Peyer's patch (tissue), 4 donors: ENCODE measurements around the gene ROBO1. TPM values are rescaled to one million over a fixed set of nuclear protein-coding genes. Genes with fewer than 3 reads are reported as not detected.

ENCODE experiments used
- DNase-seq, 3 donors: peaks; one replicate each; pipeline ENCODE4 v3.0.0-alpha.2; 2017 to 2019
- H3K27ac ChIP-seq, 4 donors: fragments of 200-600 bp; sonication (generic); one replicate each; pipeline ENCODE4 v1.5.1; 2016 to 2019
- H3K27me3 ChIP-seq, 2 donors: fragments of 200-600 bp; sonication (generic); one replicate each; pipeline ENCODE4 v1.5.1; 2019
- H3K36me3 ChIP-seq, 3 donors: fragments of 200-600 bp; sonication (generic); one replicate each; pipeline ENCODE4 v1.5.1; 2016 to 2019
- H3K4me1 ChIP-seq, 4 donors: fragments of 200-600 bp; sonication (generic); one replicate each; pipeline ENCODE4 v1.5.1; 2016 to 2019
- H3K4me3 ChIP-seq, 4 donors: fragments of 200-600 bp; sonication (generic); 1 replicate in 3 of 4; 2 replicates in 1 of 4; pipeline ENCODE4 v1.5.1; 2016 to 2019; ENCODE audit warnings: mild to moderate bottlenecking in 1 of 4
- H3K9me3 ChIP-seq, 4 donors: fragments of 200-600 bp; sonication (generic); one replicate each; pipeline ENCODE4 v1.5.1; 2016 to 2019; ENCODE audit warnings: mild to moderate bottlenecking in 1 of 4
- CTCF ChIP-seq, 6 experiments: fragments of 450-650 bp in 4 of 6; fragments of 200-600 bp in 2 of 6; sonication (generic) in 1 of 6; IDR thresholded peaks; one replicate each; pipeline ENCODE4 v1.5.1; 2017 to 2019; ENCODE audit warnings: antibody characterized with exemption in 6 of 6, mild to moderate bottlenecking in 3 of 6, moderate library complexity in 1 of 6
- POLR2A ChIP-seq, 2 donors: fragments of 450-650 bp; IDR thresholded peaks; one replicate each; pipeline ENCODE4 v1.5.1; 2017; ENCODE audit warnings: antibody characterized with exemption in 2 of 2, mild to moderate bottlenecking in 2 of 2, moderate library complexity in 2 of 2
- total RNA-seq, 4 donors: library from RNA; depleted of rRNA; stranded (reverse); fragments of >200 nt; gene quantifications; one replicate each; pipeline ENCODE4 v1.1.0, GENCODE V29; 2016

The ROBO1 gene
- total RNA-seq, 4 donors from 2014 or later: 9.5 to 41.3 (median 24.2) TPM

- no peak overlapping the region for H3K4me3 ChIP-seq
- no peaks in the 10 kb centered on the region for H3K9me3 ChIP-seq
- no peak for TF ChIP-seq CTCF (IDR thresholded peaks at IDR 0.05)
- no peak for TF ChIP-seq POLR2A (IDR thresholded peaks at IDR 0.05)
- H3K27ac ChIP-seq: no peak overlapping the region
- H3K4me1 ChIP-seq: no peaks in the 10 kb centered on the region
- H3K36me3 ChIP-seq: no peaks in the 10 kb centered on the region
- no peaks in the 10 kb centered on the region for H3K27me3 ChIP-seq
- DNase-seq: no peak
Measured at GRCh38 chr3:78742041-78742440, 1025.8 kb downstream of the ROBO1 start.

- TF ChIP-seq CTCF (IDR thresholded peaks at IDR 0.05): peak in 5 of 6 experiments; percentile 13 to 41 (median 38)
- no peak for TF ChIP-seq POLR2A (IDR thresholded peaks at IDR 0.05)
- H3K27me3 ChIP-seq: no peaks in the 10 kb centered on the region
- no peaks in the 10 kb centered on the region for H3K4me1 ChIP-seq
- no peak for DNase-seq
- no peaks in the 10 kb centered on the region for H3K36me3 ChIP-seq
- H3K27ac ChIP-seq: no peak overlapping the region
- H3K9me3 ChIP-seq: no peaks in the 10 kb centered on the region
- no peak overlapping the region for H3K4me3 ChIP-seq
Measured at GRCh38 chr3:78741066-78741645, 1026.6 kb downstream of the ROBO1 start.

GRCh38 chr3:78738833-78739232 is 1029.0 kb downstream of the ROBO1 start:
- TF ChIP-seq POLR2A (IDR thresholded peaks at IDR 0.05) (no peak), CTCF (IDR thresholded peaks at IDR 0.05) (no peak)
- no peak overlapping the region for H3K27ac ChIP-seq
- no peak for DNase-seq
- no peaks in the 10 kb centered on the region for H3K27me3 ChIP-seq
- no peaks in the 10 kb centered on the region for H3K9me3 ChIP-seq
- H3K4me1 ChIP-seq: no peaks in the 10 kb centered on the region
- H3K4me3 ChIP-seq: no peak overlapping the region
- no peaks in the 10 kb centered on the region for H3K36me3 ChIP-seq

- TF ChIP-seq POLR2A (IDR thresholded peaks at IDR 0.05): no peak
- no peak for TF ChIP-seq CTCF (IDR thresholded peaks at IDR 0.05)
- DNase-seq: no peak
- Histone ChIP-seq H3K9me3 (no peaks in the 10 kb centered on the region), H3K4me3 (no peak overlapping the region), H3K4me1 (no peaks in the 10 kb centered on the region), H3K36me3 (no peaks in the 10 kb centered on the region), H3K27ac (no peak overlapping the region), H3K27me3 (no peaks in the 10 kb centered on the region)
Measured at GRCh38 chr3:78737988-78738387, 1029.8 kb downstream of the ROBO1 start.

GRCh38 chr3:78736863-78737262 is 1030.9 kb downstream of the ROBO1 start:
- TF ChIP-seq POLR2A (IDR thresholded peaks at IDR 0.05) (no peak), CTCF (IDR thresholded peaks at IDR 0.05) (no peak)
- Histone ChIP-seq H3K9me3 (no peaks in the 10 kb centered on the region), H3K27me3 (no peaks in the 10 kb centered on the region), H3K4me3 (no peak overlapping the region), H3K4me1 (no peaks in the 10 kb centered on the region), H3K36me3 (no peaks in the 10 kb centered on the region), H3K27ac (no peak overlapping the region)
- no peak for DNase-seq
